KMS-11 (cell line): ENCODE measurements around the gene RORC.
"Not testable (repeated sequence)": the region's sequence is repeated elsewhere in the genome, so short reads cannot be mapped to it uniquely, and the experiment has no call there.

ENCODE experiments used
- H2AFZ ChIP-seq: fragments of 200-600 bp; sonication (generic); 2 replicates; pipeline ENCODE4 v1.6.1; 2016; ENCODE audit warnings: antibody characterized with exemption, mixed run types, low read depth
- H3K27ac ChIP-seq: fragments of 200-600 bp; sonication (generic); 2 replicates; pipeline ENCODE4 v1.6.1; 2016; ENCODE audit warnings: mild to moderate bottlenecking, mixed run types
- H3K27me3 ChIP-seq: fragments of 200-600 bp; sonication (generic); 2 replicates; pipeline ENCODE4 v1.6.1; 2017; ENCODE audit warnings: mild to moderate bottlenecking, low read depth, mixed run types, moderate library complexity; ENCODE audit not compliant: insufficient read depth
- H3K36me3 ChIP-seq: fragments of 200-600 bp; sonication (generic); 2 replicates; pipeline ENCODE4 v1.6.1; 2017; ENCODE audit warnings: mild to moderate bottlenecking, mixed run types; ENCODE audit not compliant: insufficient read depth
- H3K4me1 ChIP-seq: fragments of 200-600 bp; sonication (generic); 2 replicates; pipeline ENCODE4 v1.6.1; 2016; ENCODE audit warnings: mild to moderate bottlenecking, low read depth, mixed run types; ENCODE audit not compliant: poor library complexity, severe bottlenecking
- H3K4me2 ChIP-seq: fragments of 200-600 bp; sonication (generic); 2 replicates; pipeline ENCODE4 v1.7.0; 2016; ENCODE audit warnings: mild to moderate bottlenecking, mixed run types
- H3K4me3 ChIP-seq: fragments of 200-600 bp; sonication (generic); IDR thresholded peaks from 2 replicates; pipeline ENCODE4 v1.6.1; 2017; ENCODE audit warnings: low read depth, low read length, mixed read lengths; ENCODE audit not compliant: insufficient read depth
- H3K79me2 ChIP-seq: fragments of 200-600 bp; sonication (generic); 2 replicates; pipeline ENCODE4 v1.6.1; 2016; ENCODE audit warnings: low read depth, mixed run types; ENCODE audit not compliant: insufficient read depth
- H3K9ac ChIP-seq: fragments of 200-600 bp; sonication (generic); 2 replicates; pipeline ENCODE4 v1.6.1; 2016; ENCODE audit warnings: mild to moderate bottlenecking, mixed run types
- H4K20me1 ChIP-seq: fragments of 200-600 bp; sonication (generic); 2 replicates; pipeline ENCODE4 v1.6.1; 2016; ENCODE audit warnings: mild to moderate bottlenecking, mixed run types; ENCODE audit not compliant: insufficient read depth
- TF ChIP-seq, protein P1 (sequence below): fragments of 200-600 bp; sonication (generic); conservative IDR thresholded peaks from 2 replicates; pipeline ENCODE4 v1.6.1; 2017; ENCODE audit warnings: low read depth, mild to moderate bottlenecking, antibody characterized with exemption, low read length, moderate library complexity, mixed read lengths

Gene RORC

DNA sequence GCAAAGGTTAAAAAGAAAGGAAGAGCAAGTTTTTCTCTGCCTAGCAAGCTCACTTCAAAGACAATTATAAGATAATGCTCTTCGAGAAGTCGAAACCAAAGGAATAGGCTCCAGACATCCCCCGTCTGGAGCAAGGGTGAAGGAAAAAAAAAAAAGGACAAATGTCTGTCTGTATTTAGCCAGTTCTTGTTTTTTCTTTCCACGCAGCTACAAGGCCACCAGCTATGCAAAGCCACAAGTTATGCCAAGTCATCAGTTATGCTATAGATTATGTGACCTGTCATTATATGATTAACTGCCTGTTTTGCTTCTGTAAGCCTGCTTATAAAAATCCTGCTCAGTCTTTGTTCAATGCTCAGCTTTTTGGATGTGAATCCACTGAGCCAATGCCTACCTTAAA is 24.3 kb upstream of the RORC start:
- Histone ChIP-seq H3K79me2 (no peaks in the 10 kb centered on the region), H3K27me3 (no peaks in the 10 kb centered on the region; the same call in 1 of the 2 replicates), H3K4me1 (no peaks in the 10 kb centered on the region), H3K9ac (no peak overlapping the region), H3K4me3 (no peak overlapping the region), H4K20me1 (no peaks in the 10 kb centered on the region), H3K4me2 (no peak overlapping the region), H3K36me3 (no peaks in the 10 kb centered on the region), H2AFZ (no peak overlapping the region), H3K27ac (no peak overlapping the region)
- TF ChIP-seq, protein P1, sequence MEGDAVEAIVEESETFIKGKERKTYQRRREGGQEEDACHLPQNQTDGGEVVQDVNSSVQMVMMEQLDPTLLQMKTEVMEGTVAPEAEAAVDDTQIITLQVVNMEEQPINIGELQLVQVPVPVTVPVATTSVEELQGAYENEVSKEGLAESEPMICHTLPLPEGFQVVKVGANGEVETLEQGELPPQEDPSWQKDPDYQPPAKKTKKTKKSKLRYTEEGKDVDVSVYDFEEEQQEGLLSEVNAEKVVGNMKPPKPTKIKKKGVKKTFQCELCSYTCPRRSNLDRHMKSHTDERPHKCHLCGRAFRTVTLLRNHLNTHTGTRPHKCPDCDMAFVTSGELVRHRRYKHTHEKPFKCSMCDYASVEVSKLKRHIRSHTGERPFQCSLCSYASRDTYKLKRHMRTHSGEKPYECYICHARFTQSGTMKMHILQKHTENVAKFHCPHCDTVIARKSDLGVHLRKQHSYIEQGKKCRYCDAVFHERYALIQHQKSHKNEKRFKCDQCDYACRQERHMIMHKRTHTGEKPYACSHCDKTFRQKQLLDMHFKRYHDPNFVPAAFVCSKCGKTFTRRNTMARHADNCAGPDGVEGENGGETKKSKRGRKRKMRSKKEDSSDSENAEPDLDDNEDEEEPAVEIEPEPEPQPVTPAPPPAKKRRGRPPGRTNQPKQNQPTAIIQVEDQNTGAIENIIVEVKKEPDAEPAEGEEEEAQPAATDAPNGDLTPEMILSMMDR = no peak

DNA sequence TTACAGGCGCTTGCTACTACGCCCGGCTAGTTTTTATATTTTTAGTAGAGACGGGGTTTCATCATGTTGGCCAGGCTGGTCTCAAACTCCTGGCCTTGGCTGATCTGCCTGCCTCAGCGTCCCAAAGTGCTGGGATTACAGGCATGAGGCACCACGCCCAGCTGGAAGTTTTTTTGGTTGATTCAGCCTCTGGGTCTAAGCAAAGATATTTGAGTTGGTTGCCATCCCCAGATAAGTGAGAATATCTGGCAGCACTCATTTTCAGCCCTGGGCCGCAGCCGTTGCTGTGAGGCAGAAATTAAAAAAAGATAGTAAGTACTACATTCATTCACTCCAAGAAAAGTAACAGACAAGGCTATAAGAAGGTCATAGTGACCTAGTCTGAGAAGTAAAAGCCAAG is 23.9 kb upstream of the RORC start:
- not testable (repeated sequence) for H3K4me1 ChIP-seq, H3K27ac ChIP-seq, H3K4me2 ChIP-seq, H3K79me2 ChIP-seq, H3K27me3 ChIP-seq, H4K20me1 ChIP-seq, H3K4me3 ChIP-seq, H2AFZ ChIP-seq, H3K9ac ChIP-seq, H3K36me3 ChIP-seq

DNA sequence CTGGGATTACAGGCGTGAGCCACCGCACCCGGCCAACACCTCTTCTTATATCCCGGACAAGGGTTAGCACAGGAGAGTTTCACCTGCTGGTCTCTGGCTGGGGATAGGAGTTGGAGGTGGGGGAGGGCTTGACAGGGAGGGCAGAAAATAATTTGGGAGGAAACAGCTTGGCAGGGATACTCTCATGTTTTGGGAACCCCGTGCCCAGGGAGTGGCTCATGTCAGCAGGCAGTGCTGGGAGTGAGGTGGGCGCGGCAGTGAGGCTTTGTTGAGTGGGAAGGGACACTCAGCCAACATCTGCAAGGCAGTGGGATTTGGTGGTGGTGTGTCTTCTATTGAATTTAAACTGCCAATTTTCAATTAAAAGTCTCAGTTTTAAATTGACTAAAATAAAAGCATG is 23.1 kb upstream of the RORC start:
- no peaks in the 10 kb centered on the region for H3K4me1 ChIP-seq
- no peak overlapping the region for H3K4me2 ChIP-seq
- H3K36me3 ChIP-seq = no peaks in the 10 kb centered on the region
- H4K20me1 ChIP-seq = no peaks in the 10 kb centered on the region
- TF ChIP-seq, protein P1 = no peak
- H3K79me2 ChIP-seq = no peaks in the 10 kb centered on the region
- H2AFZ ChIP-seq = no peak overlapping the region
- no peaks in the 10 kb centered on the region; the same call in 1 of the 2 replicates for H3K27me3 ChIP-seq
- no peak overlapping the region for H3K4me3 ChIP-seq
- H3K27ac ChIP-seq = no peak overlapping the region
- no peak overlapping the region for H3K9ac ChIP-seq

DNA sequence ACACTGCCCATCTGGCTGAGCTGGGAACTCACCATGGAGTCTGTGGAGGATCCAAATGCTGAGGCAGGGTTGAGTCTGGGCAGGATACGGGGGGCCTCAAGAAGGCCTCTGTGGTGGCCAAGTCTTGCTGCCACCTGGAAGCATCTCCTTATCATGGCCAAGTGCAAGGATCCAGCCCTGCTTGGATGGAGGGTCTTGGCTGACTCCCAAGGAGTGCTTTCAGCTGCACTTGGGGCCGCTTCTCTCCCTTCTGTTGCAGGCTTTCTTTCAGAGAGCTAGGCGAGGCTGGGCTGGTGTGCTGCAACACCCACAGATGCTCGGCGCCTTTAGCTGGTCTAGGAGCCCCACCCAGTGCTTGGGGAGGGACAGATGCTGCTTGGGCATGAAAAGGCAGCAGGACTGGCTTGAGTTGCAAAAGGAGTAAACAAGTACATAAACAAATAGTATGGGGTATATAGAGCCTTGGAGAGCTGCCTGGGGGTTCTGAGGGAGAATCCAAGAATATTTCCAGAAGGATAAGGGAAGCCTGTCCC is 21.9 kb upstream of the RORC start, which contains the start of gene THEM5:
THEM5 (minus strand) TSS at position 302 of the 533 bp plus-strand sequence; CDS start at position 155, 147 bp downstream.
- no peak within 1 kb of the TSS for H2AFZ ChIP-seq
- H3K79me2 ChIP-seq = no peaks in the 10 kb centered on the region
- no peak within 1 kb of the TSS for H3K27ac ChIP-seq
- H3K4me2 ChIP-seq = no peak within 1 kb of the TSS
- H3K4me1 ChIP-seq = no peaks in the 10 kb centered on the region
- H3K27me3 ChIP-seq = no peaks in the 10 kb centered on the region; the same call in 1 of the 2 replicates
- H4K20me1 ChIP-seq = no peaks in the 10 kb centered on the region
- no peak within 1 kb of the TSS for H3K4me3 ChIP-seq
- TF ChIP-seq, protein P1 = no peak
- no peaks in the 10 kb centered on the region for H3K36me3 ChIP-seq
- H3K9ac ChIP-seq = no peak within 1 kb of the TSS

DNA sequence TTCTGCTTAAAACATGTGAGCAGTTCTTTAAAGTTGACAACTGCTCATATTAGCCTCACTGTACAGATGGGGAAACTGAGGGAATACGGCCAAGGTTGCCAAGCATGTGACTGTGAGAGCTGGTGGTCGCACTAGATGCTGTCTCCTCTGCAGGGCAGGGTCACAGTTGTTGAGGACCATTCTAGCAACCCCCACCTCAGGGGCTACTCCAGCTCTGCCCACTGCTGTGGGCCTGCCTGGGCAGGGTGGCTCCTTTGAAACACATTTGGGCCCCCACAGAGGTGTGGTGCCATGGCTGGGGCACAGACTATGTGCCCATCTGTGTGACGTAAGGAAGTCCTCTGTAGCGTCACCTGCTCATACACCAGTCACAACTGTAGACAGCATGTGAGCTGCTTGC is 21.1 kb upstream of the RORC start:
- Histone ChIP-seq H3K4me2 (no peak overlapping the region), H3K4me1 (no peaks in the 10 kb centered on the region), H2AFZ (no peak overlapping the region), H3K79me2 (no peaks in the 10 kb centered on the region), H3K4me3 (no peak overlapping the region), H3K27me3 (no peaks in the 10 kb centered on the region; the same call in 1 of the 2 replicates), H3K27ac (no peak overlapping the region), H3K9ac (no peak overlapping the region), H4K20me1 (no peaks in the 10 kb centered on the region), H3K36me3 (no peaks in the 10 kb centered on the region)
- TF ChIP-seq, protein P1 = no peak
